NK-92 treated with Interleukin-12 subunit alpha and Interleukin-12 subunit beta, amount 100 ng/mL, for 24 hours (cell line): ENCODE data around the gene TRIO.

Experiments
- DNase-seq: peaks from one replicate; lab custom pipeline; 2025; lab: John Stamatoyannopoulos, UW

Gene TRIO

DNA sequence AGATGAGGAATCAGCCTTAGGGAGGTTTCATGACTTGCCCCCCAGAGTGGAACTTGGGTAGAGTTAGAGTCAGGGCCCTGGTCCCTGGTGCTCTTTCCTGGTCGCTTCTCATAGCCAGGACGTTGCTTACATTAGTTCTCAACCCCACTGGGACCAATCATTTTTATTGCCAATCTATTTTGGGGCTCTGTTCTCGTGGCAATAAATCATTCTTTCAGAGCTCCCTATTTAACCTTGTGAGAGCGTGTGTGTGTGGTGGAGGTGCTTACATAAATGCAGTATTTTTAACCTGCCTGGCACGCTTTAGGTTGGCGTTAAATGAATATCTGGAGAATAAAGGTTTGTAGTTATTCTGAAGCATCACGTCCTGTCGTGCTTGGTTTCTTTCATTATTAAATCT is 4.1 kb downstream of the TRIO start:
- DNase-seq = no peak

DNA sequence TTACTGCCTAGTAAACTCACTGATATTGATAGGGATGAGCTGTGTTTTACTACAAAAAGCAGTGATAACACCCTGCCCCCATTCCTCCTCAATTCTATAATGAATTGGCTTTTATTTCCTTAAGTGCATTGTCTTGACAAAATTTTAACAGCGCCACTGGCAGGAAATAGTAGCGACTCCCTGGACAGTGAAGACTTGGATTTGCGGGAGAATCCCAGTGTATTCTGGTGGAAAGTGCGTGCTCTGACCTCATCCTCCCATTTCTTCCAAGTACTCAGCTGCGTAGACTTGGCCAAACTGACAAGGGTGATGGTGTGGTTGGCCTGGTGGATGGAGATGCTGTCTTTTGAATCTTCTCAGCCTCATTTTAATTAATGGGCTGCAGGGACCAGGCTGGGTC is 5.3 kb downstream of the TRIO start:
- DNase-seq = no peak

DNA sequence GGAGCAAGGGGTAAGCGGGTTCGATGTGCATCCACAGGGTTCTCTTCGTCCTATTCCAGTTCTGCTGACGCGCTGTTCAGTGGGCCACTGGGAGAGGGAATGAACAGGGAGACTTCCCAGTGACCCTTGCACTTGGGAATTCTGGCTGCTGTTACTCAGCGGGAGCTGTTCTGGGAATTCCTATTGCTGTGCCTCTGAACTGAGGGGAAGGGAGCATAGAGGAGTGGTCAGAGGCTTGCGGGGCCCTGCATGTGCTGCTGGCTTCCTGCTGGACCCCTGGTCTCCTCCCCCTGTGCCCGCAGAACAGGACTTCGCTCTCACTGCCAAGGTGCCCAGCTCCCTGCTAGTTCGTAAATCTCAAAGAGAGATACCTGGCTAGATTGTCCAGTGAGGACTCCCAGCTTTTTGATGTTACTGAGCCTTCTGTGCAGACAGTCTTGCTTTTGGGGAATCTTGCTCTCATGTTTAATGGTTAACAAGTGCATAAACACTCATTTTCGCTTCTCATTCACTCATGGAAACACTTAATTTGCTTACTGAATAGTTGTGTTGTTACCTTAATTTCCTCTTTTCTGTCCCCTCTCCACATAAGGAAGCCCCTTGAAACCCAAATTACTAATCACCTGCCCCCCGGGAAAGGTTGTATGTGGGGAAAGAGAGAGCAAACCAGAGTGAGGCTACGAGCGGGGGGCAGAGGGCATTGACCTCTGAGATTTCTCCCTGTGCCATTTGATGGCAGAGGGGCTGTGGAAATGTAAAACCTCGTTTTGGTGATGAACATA is 5.9 kb downstream of the TRIO start:
- no peak for DNase-seq

DNA sequence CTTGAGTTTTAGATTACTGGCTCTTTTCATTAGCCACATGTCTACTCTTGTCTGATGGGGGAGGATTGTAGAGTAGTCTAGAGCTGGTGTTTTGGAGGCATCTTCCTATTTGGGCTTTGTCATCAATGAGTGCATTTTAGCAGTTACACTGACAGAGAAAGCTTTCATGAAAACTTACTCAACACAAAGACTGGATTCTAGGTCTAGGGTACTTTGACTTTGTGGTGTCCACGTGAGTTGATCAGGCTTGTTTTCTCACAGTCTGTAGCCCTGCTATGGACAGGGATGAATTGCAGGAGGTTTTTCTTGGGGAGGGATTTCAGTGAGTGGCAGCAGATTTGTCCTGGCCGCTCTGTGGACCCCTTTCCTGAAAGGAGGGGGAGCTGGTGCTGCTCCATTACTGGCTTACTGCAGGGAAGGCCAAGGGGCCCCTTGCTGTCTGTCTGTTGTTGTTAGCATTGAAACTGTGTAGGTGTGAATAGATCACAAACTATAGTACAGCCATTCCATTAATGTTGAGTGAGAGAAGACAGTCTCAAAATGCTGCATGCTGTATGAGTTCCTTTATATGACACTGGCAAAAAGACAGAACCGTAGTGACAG is 6.6 kb downstream of the TRIO start:
- no peak for DNase-seq

DNA sequence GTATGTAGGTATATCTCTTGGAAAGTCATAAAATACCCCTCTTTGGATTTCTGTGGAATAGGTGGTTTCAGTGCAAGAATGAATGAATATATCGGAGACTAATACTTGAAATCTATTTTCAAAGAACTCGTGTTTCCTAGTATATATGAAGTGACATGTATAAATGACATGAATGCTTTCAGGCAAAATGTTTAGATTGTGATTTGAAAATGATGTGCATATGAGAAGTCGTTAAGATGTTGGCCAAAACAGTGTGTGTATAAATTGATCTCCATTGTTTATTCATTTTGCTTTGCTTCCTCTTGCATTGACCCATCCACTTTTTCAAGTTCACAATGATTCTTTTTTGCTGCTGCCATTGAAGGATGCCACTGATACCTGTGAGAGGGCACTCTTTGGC is 8.3 kb downstream of the TRIO start:
- no peak for DNase-seq

DNA sequence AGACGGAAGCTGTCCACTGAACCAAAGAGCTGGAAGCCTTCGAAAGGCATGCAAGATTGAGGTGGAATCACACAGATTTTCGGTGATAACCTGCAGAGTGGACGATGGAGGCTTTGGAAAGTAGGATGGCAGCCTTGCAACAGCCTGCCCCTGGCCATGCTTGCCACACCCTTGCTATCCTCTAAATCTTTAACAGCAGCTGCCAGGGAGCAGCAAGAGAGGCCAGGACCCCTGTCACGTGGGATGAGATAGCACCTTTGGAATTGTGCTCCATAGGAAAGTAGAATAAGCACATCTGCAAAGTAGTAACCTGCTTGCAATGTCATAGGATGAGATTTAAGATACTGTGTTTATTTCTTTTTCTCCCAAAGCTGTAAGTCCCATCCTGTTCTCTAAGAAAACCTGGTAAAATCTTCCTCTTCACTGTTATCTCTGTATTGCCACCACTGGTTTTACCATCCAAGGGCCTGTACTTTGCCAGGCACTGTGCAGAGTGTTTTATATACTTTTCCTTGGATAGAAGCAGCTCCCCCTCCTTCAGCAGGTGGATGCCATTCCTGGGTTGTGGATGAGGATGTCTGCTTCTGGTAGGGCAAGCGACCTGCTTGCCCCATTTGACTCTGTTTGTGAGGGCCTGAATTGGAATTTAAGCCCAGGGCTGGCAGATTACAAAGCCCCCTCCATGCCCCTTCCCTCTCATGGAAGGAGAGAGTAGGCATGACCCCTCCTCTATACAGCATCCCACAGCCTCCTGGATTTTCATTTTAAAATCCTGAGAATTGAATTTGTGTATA is 10.1 kb downstream of the TRIO start:
- DNase-seq = no peak

DNA sequence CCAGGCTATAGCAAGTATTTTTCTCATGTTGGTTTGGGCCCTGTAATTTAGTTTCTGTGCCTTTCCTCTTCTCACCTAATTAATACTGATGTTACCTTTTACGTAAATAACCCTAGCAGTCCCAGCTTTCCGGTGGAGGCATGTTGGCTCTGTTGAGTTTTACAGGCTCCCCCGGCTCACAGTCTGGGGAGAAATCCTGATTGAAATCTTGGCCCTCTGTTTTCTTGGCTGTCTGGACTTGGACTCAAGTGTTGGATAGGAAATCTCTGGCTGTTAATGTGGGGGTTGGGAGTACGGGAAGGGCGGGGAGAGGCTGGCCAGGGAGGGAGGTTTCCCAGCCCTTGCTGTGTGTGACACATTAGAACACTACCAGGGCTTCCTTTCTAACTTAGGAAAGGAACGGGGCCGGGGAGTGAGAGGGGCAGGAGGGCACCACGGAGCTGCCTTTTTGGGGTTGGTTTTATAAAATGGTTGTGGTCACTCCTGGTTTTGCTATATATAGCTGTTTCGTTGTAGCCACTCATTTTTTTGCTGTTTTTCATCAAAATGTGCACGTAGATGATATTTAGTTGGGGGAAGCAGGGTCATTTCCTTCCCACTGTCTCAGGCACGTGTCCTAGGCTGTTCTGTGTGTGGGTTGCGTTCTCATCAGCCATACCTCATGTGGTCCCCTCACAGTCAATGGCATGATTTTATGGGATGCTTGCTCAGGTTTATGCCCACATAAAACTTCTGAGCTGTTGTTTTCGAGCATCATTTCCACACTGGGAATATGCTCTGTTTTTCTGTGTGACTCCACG is 11.0 kb downstream of the TRIO start:
- no peak for DNase-seq

DNA sequence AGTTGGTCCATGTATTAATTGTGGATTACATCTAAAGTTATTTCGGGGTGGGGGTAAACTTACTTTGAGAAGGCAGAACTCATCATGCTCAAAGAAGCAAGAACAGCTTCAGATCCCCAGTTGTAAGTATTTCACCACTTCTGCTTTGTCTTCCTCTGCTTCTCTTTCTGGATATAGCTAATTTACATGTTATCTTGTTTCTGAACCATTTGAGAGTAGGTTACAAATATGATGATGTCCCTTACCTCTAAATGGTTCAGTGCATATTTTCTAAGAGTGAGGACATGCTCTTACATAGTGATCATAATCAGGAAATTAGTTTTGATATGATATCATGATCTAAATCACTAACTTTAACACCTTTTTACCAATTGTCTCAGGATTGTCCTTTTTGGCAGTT is 11.9 kb downstream of the TRIO start:
- no peak for DNase-seq

DNA sequence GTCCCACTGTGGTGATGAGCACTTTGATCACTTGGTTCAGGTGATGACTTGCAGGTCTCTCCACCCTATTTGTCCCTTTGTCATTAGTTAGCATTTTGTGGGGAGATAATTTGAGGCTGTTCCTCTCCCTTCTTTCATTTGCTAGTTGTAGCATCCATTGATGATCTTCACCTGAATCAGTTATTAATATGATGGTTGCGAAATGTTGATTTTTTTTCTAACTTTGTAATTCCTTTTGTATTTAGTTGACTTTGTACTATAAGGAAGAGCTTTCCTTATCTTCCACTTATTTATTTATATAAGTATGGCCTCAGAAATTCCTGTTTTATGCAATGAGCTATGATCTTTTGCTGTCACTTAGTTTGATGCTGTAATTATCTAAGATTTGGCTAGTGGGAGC is 12.6 kb downstream of the TRIO start:
- no peak for DNase-seq

DNA sequence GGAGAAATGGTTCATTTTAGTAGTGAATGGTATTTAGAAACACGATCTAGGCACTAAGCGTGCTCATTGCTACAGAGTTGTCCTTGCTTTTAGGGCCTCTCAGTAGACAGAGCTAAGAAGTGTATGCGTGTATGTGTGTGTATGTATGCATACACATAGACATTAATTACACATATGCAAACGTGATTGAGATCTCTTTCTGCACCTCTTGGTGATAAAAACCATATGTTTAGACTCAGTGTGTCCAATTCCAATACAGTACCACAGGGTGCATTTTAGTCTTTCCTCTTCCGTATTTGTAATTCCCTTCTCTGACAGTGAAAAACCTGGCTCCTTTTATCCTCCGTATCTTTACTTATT is 13.1 kb downstream of the TRIO start:
- DNase-seq = no peak

DNA sequence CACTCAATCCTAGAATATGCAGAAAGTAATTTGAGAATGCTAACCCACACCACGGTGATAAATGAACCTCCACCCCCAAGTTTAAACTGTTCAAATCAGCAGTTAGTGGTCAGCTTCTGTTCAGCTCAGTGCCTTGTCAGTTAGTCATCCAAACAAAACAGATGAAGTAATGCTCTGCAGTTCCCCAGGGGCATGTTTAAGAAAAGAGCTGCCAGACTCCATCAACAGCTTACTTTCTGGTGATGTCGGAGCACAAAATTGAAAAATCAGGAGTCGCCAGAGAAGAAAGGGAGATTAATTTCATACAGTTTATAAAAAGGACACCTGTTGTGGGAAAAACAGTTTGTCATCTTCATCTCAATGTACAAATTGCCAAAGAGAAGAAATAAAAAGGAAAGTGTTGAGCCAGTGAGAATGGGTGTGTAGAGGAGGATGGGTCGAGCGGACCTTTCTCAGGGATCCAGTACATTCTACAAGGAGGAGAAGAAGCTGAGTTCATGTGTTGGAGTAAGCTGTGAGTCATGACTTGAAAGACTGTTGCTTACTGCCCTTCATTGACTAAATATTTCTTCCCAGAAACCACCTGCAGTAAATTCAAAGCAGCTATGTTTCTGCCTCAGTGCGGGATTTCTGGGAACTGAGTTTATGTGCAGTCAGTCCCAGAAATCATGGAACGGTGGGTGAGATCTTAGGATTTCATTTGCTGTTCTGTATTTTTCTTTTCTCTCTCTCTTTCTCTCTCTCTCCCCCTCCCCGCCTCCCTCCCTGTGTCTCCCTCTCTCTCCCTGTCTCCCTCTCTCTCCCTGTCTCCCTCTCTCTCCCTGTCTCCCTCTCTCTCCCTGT is 13.7 kb downstream of the TRIO start:
- DNase-seq = no peak

DNA sequence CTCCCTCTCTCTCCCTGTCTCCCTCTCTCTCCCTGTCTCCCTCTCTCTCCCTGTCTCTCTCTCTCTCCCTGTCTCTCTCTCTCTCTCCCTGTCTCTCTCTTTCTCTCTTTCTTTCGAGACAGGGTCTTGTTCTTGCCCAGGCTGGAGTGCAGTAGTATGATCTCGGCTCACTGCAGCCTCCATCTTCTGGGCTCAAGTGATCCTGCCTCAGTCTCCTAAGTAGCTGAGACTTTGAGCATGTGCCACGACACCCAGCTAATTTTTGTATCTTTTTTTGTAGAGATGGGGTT is 14.3 kb downstream of the TRIO start:
- no peak for DNase-seq

DNA sequence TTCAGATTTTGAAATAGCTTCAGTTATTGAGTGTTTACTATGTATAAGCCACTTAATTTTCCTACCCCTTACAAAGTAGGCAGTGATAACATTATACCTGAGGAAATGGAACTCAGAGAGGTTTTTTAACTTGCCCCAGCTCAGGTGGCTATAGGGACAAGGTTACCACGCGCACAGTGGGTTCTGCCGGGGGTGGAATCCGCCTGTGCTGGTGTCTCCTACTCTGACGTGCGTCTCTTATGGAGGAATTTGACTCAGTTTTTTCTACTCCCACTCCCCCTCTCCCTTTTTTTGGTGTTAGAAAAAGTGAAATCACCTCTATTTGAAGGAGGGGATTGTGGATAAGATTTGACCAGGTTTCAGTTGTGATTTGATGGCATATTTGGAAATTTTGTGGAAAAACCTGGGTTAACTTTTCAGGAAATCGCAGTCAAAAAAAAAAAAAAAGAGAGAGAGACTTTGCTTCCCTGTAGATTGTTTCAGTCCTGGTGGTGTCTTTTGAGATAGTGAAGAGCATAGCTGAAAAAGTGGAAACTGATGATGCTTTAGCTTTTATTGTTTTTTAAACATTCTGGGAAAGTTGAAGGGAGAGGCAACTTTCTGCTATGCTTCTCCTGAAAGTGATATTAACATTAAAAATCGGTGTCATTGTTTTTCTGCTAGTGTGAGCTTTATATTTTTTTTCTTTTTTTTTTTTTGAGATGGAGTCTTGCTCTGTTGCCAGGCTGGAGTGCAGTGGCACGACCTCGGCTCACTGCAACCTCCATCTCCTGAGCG is 15.9 kb downstream of the TRIO start:
- no peak for DNase-seq

DNA sequence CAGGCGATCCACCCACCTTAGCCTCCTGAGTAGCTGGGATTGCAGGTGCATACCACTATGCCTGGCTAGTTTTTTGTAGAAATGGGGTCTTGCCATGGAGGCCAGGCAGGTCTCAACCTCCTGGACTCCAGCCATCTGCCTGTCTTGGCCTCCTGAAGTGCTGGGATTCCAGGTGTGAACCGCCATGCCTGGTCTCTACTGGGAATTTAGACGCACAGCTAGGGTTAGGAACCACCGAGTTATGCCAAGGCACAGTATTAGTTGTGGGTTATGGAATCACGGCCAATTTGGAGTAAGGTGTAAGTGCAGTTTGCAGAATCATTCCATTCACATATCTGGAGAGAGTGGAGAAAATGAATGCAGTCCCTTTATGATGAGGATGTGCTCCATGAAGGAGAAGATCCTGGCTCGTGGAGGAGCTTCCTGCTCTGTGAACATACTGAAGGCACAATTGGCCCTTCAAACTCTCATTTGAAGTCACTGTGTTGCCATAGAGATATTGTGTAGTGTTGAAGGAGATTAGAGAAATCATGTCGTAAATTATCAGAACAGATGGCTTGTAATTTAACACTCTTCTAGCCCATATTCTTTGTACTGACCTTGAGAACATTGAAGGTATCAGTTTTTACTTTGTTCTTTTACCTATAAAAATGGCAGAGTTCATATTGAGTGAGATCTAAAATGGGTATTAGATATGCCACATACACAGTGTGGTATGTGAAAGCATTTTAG is 18.8 kb downstream of the TRIO start:
- DNase-seq = no peak

DNA sequence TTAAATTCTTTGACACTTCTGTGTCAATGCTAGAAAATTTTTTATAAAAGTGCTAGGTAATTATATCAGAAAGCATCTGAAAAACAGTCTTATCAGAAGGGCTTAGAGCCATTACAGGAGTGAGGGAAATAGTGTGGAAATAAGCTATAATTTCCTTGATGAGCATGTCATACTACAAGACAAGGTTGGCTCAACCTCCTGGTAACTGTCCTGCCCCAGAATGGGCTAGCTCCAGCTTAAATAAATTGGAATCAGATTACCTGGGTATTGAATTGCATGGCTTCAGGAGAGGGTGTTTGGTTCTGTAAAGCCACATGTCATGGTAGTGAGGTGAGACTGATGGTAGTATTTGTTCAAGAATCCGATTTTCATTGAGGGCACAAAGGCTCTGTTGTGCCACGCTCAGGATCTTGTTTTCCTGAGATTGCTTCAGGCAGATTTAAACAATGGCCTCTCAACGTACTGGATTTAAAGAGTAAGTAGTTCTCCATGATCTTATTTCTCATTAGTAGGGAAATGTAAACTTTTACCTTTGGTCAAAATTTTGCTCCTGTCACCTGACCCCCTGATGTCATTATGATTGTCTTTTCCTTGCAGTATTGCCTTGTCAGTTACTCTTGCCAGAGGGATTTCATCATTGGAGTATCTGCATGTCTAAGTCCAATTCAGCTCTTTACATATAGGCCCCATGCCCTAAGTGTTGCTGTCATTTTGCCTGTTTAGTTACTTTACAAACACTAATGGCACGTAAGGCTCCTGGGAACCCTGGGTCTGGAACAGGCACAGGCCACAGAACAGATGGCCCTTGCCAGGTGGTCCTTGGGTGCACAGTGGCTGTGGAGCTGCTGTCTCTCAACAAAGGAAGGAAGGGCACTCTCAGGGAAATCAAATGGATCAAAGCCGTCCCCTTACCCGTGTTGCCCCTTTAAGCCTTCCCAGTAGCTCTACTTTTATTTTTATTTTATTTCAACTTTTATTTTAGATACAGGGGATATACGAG is 21.3 kb downstream of the TRIO start:
- no peak for DNase-seq

DNA sequence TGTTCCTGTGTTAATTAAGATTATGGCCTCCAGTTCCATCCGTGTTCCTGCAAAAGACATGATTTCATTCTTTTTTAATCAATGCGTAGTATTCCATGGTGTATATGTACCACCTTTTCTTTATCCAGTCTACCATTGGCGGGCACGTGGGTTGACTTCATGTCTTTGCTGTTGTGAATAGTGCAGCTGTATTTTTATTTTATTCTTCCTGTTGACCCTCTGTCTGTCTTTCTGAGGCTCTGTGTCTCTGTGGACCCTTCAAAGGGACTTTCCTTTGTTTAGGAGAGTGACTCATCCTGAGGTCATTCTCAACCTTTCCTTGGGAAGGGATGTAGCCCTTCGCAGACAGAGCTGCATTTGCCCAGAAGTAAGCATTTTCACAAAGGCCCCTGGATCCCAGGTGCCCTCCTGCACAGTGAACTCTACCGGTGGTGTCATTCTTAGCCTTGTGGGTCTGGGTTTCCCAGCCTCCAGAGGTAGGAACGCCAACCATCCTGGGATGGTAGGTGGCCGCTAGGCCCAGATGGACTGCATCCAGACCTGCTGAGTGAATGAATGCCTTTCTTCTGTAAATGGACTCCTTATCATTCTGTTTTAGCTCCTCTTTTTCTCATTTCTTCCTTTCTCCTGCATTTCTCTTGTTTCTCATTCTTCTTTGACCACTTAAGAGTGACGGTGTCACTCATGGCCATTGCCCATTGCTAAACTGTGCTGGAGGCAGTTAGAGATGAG is 22.4 kb downstream of the TRIO start:
- DNase-seq = no peak

DNA sequence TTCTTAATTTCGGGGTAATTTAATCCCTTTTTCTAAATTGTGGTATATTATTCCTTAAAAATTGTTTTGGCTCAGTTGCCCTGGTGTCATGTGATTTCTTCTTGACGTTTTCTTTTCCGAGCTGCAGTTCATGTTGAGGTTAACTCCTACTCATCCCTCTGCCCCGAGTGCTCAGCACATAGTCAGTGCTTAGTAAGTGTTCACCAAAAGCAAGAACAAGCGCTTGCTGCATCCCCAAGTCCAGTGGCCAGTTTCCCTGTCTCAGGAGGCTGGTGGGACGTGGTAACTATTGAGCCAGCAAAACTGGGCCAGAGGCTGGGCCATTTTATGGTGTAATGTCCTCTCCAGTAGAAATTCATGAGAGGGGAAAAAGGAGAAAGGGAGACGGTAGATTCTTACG is 23.3 kb downstream of the TRIO start:
- DNase-seq = no peak

DNA sequence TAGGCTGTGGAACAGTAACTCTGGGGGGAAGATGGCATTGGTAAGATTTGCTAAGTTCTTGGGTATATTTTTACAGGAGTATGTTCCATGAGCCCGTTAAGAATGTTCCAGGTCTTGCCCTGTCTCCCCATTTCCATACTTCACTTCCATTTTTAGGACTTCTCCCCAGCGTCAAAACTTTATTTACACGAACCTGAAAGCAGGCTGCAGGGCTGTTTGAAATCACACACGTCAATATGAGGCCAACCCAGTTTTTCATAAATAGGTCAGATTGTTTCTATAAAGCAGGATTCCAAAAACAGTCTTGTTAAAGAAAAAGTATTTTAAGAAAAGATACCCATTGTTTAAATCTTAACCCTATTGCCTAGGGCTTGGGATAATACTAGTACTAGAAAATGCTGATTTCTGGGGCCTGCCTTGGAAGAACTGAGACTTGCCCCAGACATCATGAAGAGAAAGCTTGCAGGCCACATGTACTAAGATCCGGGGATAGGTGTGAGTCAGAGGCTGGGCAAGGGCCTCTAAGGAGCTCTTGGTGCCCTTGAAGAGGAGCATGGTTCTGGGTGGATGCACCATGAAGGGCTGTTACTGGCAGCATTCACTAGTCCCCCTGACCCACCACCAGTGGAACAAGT is 24.2 kb downstream of the TRIO start:
- no peak for DNase-seq
